ENCODE data around the gene POLR2C.

Gene POLR2C

GRCh38 chr16:57471209-57471608 lies 8.7 kb downstream of the POLR2C start:
- no peak overlapping the region for H3K4me3 ChIP-seq (ENCODE audit: low read depth, low read length)
- TF ChIP-seq CTCF (IDR thresholded peaks at IDR 0.05; ENCODE audit: insufficient read depth, low read length, missing control alignments) = no peak
- ChIA-PET CTCF (interaction anchor here (2.0 to 13.2 kb wide), 2 partner anchors 9 to 49 kb away, joined by 6 to 161 read pairs; partner anchors contain the start of gene POLR2C), POLR2A (interaction anchor here (1.6 kb wide), 1 partner anchor 9 kb away, joined by 5 read pairs; the partner anchor contains the start of gene POLR2C)
- no peak for DNase-seq (ENCODE audit: low read depth, low spot score)

GRCh38 chr16:57471852-57472664 lies 9.6 kb downstream of the POLR2C start:
- H3K4me3 ChIP-seq (ENCODE audit: low read depth, low read length) = no peak overlapping the region
- POLR2A ChIA-PET = interaction anchor here (1.5 to 1.6 kb wide), 2 partner anchors 10 to 25 kb away, joined by 3 to 5 read pairs; partner anchors contain the start of genes CIAPIN1, COQ9 and POLR2C
- no peak for TF ChIP-seq CTCF (IDR thresholded peaks at IDR 0.05; ENCODE audit: insufficient read depth, low read length, missing control alignments)
- no peak for DNase-seq (ENCODE audit: low read depth, low spot score)
- CTCF ChIA-PET = interaction anchor here (1.0 to 13.2 kb wide), 3 partner anchors 10 to 63 kb away, joined by 3 to 161 read pairs (median 6); partner anchors contain the start of gene POLR2C

- no peak for TF ChIP-seq CTCF (IDR thresholded peaks at IDR 0.05; ENCODE audit: insufficient read depth, low read length, missing control alignments)
- DNase-seq (ENCODE audit: low read depth, low spot score) = no peak
- H3K4me3 ChIP-seq (ENCODE audit: low read depth, low read length) = no peak overlapping the region
- POLR2A ChIA-PET = interaction anchor here (1.5 kb wide), 1 partner anchor 26 kb away, joined by 3 read pairs; the partner anchor contains the start of genes CIAPIN1 and COQ9
- CTCF ChIA-PET = interaction anchor here (1.0 to 13.2 kb wide), 3 partner anchors 11 to 63 kb away, joined by 3 to 161 read pairs (median 6); partner anchors contain the start of gene POLR2C
Measured at GRCh38 chr16:57472665-57473060, 10.2 kb downstream of the POLR2C start.

- no peak overlapping the region for H3K4me3 ChIP-seq (ENCODE audit: low read depth, low read length)
- POLR2A ChIA-PET = interaction anchor here (1.5 kb wide), 1 partner anchor 26 kb away, joined by 3 read pairs; the partner anchor contains the start of genes CIAPIN1 and COQ9
- no peak for TF ChIP-seq CTCF (IDR thresholded peaks at IDR 0.05; ENCODE audit: insufficient read depth, low read length, missing control alignments)
- DNase-seq (ENCODE audit: low read depth, low spot score) = no peak
- CTCF ChIA-PET = interaction anchor here (1.0 to 13.2 kb wide), 2 partner anchors 11 to 62 kb away, joined by 3 to 161 read pairs; partner anchors contain the start of gene POLR2C
Measured at GRCh38 chr16:57473176-57473840, 10.8 kb downstream of the POLR2C start.

GRCh38 chr16:57473906-57474305 lies 11.4 kb downstream of the POLR2C start:
- CTCF ChIA-PET = interaction anchor here (1.0 to 13.2 kb wide), 3 partner anchors 12 to 46 kb away, joined by 3 to 161 read pairs (median 12); partner anchors contain the start of genes DOK4 and POLR2C
- no peak overlapping the region for H3K4me3 ChIP-seq (ENCODE audit: low read depth, low read length)
- POLR2A ChIA-PET = no interaction called here
- DNase-seq (ENCODE audit: low read depth, low spot score) = no peak
- no peak for TF ChIP-seq CTCF (IDR thresholded peaks at IDR 0.05; ENCODE audit: insufficient read depth, low read length, missing control alignments)

All from AG04449 (cell line).